Measurements from ENCODE around the gene MPL.

Gene MPL

GRCh38 chr1:43322506-43322905, 15.1 kb upstream of the MPL start:
- Histone ChIP-seq H4K20me1 (no peaks in the 10 kb centered on the region), H3K4me3 (no peak overlapping the region), H3K9ac (no peak overlapping the region), H3K27ac (no peak overlapping the region), H3K36me3 (no peaks in the 10 kb centered on the region), H3K27me3 (no peaks in the 10 kb centered on the region), H3K4me2 (no peak overlapping the region), H3K4me1 (peaks cover 7% of the 10 kb centered on the region), H3K9me3 (peaks cover 13% of the 10 kb centered on the region)
- no peak for TF ChIP-seq Cebpa-rat (IDR thresholded peaks at IDR 0.05)

DNA sequence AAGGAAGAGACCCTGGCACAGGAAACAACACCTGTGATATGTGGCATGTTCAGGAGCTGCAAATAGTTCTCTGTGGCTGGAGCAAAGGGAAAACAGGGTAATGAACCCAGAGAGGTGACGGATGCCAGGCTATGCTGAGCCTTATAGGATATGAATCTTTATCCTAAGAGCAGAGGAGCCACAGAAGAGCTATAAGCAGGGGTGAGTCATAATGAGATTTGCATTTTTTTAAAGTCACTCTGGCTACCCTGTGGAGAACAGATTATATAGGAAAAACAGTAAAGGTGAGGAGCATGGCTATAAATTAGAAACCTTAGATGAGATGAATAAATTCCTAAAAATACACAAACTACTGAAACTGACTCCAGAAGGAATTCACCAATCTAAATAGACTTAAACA, 12.8 kb upstream of the MPL start:
- H3K9me3 ChIP-seq = peaks cover 21% of the 10 kb centered on the region
- H3K27ac ChIP-seq = no peak overlapping the region
- H4K20me1 ChIP-seq = no peaks in the 10 kb centered on the region
- peak overlapping the region; percentile 43 for H3K4me2 ChIP-seq
- peaks cover 11% of the 10 kb centered on the region for H3K4me1 ChIP-seq
- no peak overlapping the region for H3K9ac ChIP-seq
- TF ChIP-seq Cebpa-rat (IDR thresholded peaks at IDR 0.05) = no peak
- no peaks in the 10 kb centered on the region for H3K36me3 ChIP-seq
- H3K4me3 ChIP-seq = no peak overlapping the region
- H3K27me3 ChIP-seq = no peaks in the 10 kb centered on the region

- no peak overlapping the region for H3K9ac ChIP-seq
- no peak overlapping the region for H3K4me2 ChIP-seq
- no peak overlapping the region for H3K27ac ChIP-seq
- peaks cover 21% of the 10 kb centered on the region for H3K9me3 ChIP-seq
- no peaks in the 10 kb centered on the region for H3K27me3 ChIP-seq
- no peak overlapping the region for H3K4me3 ChIP-seq
- peaks cover 17% of the 10 kb centered on the region for H3K4me1 ChIP-seq
- no peaks in the 10 kb centered on the region for H3K36me3 ChIP-seq
- no peaks in the 10 kb centered on the region for H4K20me1 ChIP-seq
- no peak for TF ChIP-seq Cebpa-rat (IDR thresholded peaks at IDR 0.05)
These were observed 12.2 kb upstream of the MPL start for GRCh38 chr1:43325381-43325780.

DNA sequence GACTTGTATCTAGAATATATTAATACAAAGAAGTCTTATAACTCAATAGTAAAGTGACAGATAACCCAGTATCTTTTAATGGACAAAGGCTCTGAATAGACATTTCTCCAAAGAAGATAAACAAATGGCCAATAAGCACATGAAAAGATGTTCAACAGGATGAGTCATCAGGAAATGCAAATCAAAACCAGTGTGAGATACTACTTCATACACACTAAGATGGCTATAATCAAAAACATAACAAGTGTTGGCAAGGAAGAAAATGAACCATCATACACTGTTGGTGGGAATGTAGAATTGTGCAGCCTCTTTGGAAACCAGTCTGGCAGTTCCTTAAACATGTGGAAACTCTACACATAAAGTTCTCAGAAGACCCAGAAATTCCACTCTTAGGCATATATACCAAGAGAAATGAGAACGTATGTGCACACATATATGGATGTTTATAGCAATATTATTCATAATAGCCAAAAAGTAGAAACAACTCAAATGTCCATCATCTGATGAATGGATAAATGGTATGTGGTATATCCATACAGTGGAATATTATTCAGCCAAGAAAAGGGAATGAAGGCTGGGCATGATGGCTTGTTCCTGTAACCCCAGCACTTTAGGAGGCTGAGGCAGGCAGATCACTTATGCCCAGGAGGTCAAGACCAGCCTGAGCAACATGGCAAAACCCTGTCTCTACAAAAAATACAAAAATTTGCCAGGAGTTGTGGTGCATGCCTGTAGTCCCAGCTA, 9.9 kb upstream of the MPL start:
- no peak overlapping the region for H3K27ac ChIP-seq
- TF ChIP-seq Cebpa-rat (IDR thresholded peaks at IDR 0.05) = no peak

GRCh38 chr1:43329995-43330751, 7.4 kb upstream of the MPL start:
- Histone ChIP-seq H3K36me3 (no peaks in the 10 kb centered on the region), H3K27ac (peak overlapping the region; percentile 58), H3K27me3 (no peaks in the 10 kb centered on the region), H3K4me3 (no peak overlapping the region), H3K9me3 (peaks cover 19% of the 10 kb centered on the region), H3K4me1 (peaks cover 21% of the 10 kb centered on the region), H3K9ac (0 out of 2 replicates have a peak overlapping the region, but pooled peaks have one; percentile 31), H4K20me1 (no peaks in the 10 kb centered on the region), H3K4me2 (peak overlapping the region; percentile 74)
- no peak for TF ChIP-seq Cebpa-rat (IDR thresholded peaks at IDR 0.05)

More for the DNA sequence above, 9.9 kb upstream of the MPL start:
- Histone ChIP-seq H4K20me1 (no peaks in the 10 kb centered on the region), H3K36me3 (no peaks in the 10 kb centered on the region), H3K9me3 (peaks cover 21% of the 10 kb centered on the region), H3K9ac (no peak overlapping the region), H3K4me1 (peaks cover 28% of the 10 kb centered on the region), H3K4me2 (no peak overlapping the region), H3K27me3 (no peaks in the 10 kb centered on the region), H3K4me3 (no peak overlapping the region)

- TF ChIP-seq Cebpa-rat (IDR thresholded peaks at IDR 0.05) = no peak
- Histone ChIP-seq H3K9ac (no peak overlapping the region), H4K20me1 (no peaks in the 10 kb centered on the region), H3K4me2 (no peak overlapping the region), H3K4me3 (no peak overlapping the region), H3K4me1 (peaks cover 21% of the 10 kb centered on the region), H3K36me3 (no peaks in the 10 kb centered on the region), H3K27ac (no peak overlapping the region), H3K9me3 (peaks cover 12% of the 10 kb centered on the region), H3K27me3 (no peaks in the 10 kb centered on the region)
These were observed 5.9 kb upstream of the MPL start for GRCh38 chr1:43331688-43332087.

GRCh38 chr1:43334453-43335205, 3.0 kb upstream of the MPL start:
- Histone ChIP-seq H3K4me2 (no peak overlapping the region), H4K20me1 (no peaks in the 10 kb centered on the region), H3K9me3 (no peaks in the 10 kb centered on the region), H3K4me3 (no peak overlapping the region), H3K27ac (no peak overlapping the region), H3K9ac (no peak overlapping the region), H3K27me3 (no peaks in the 10 kb centered on the region), H3K4me1 (peaks cover 33% of the 10 kb centered on the region), H3K36me3 (no peaks in the 10 kb centered on the region)
- TF ChIP-seq Cebpa-rat (IDR thresholded peaks at IDR 0.05) = no peak

GRCh38 chr1:43338001-43338400, 383 bp downstream of the MPL start:
- Histone ChIP-seq H3K36me3 (no peaks in the 10 kb centered on the region), H3K27me3 (no peaks in the 10 kb centered on the region), H3K9ac (no peak overlapping the region), H3K4me2 (peak overlapping the region; percentile 17; the same call in 1 of the 2 replicates), H3K9me3 (no peaks in the 10 kb centered on the region), H4K20me1 (no peaks in the 10 kb centered on the region), H3K27ac (no peak overlapping the region; the same call in 1 of the 2 replicates), H3K4me3 (no peak overlapping the region), H3K4me1 (peaks cover 14% of the 10 kb centered on the region)
- no peak for TF ChIP-seq Cebpa-rat (IDR thresholded peaks at IDR 0.05)

DNA sequence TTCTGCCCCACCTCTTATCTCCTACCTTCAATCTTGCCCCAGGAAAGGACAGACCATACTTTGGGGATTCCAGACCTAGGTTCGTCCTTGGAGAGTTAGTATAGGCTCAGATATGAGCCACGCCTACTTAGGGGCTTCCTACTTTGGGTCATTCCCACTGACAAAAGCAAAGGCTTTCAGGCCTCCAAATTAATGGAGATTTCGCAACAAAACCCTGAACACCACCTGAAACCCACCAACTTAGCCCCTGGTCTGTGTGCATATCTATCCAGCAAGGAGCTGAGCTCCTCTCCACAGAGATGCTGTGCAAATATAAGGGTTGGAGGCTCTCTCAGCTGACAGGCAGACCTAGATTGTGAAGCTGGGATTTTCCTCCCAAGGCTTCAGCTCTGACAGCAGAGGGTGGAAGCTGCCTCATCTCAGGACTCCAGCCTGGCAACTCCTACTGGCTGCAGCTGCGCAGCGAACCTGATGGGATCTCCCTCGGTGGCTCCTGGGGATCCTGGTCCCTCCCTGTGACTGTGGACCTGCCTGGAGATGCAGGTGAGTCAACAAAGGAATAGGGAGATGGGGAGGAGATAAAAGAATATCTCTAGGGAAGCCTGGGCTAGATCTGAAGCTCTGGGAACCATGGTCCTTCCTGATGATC, 2.1 kb downstream of the MPL start:
- Histone ChIP-seq H3K27me3 (no peaks in the 10 kb centered on the region), H3K9me3 (no peaks in the 10 kb centered on the region), H3K4me3 (no peak overlapping the region), H3K4me1 (peaks cover 14% of the 10 kb centered on the region), H3K36me3 (no peaks in the 10 kb centered on the region), H3K27ac (no peak overlapping the region), H3K4me2 (no peak overlapping the region), H3K9ac (no peak overlapping the region), H4K20me1 (no peaks in the 10 kb centered on the region)
- TF ChIP-seq Cebpa-rat (IDR thresholded peaks at IDR 0.05) = no peak

Measured in BLaER1 (cell line).